NCI-H1436 (cell line): ENCODE measurements around the gene E2F6.

Experiments used
- DNase-seq: peaks from one replicate; lab custom pipeline; 2025; lab: John Stamatoyannopoulos, UW

E2F6 gene

GRCh38 chr2:11492720-11493119, 26.8 kb upstream of the E2F6 start:
- no peak for DNase-seq

- no peak for DNase-seq
Measured at GRCh38 chr2:11492244-11492643, 26.3 kb upstream of the E2F6 start.

- no peak for DNase-seq
Measured at GRCh38 chr2:11491348-11491933, 25.5 kb upstream of the E2F6 start.

GRCh38 chr2:11490194-11490593, 24.2 kb upstream of the E2F6 start:
- no peak for DNase-seq

- DNase-seq = no peak
Measured at GRCh38 chr2:11488809-11489208, 22.8 kb upstream of the E2F6 start.

GRCh38 chr2:11483806-11484617, 18.1 kb upstream of the E2F6 start:
- DNase-seq = no peak

GRCh38 chr2:11482473-11483035, 16.6 kb upstream of the E2F6 start:
- no peak for DNase-seq

- no peak for DNase-seq
Measured at GRCh38 chr2:11481789-11482472, 16.0 kb upstream of the E2F6 start.

- no peak for DNase-seq
Measured at GRCh38 chr2:11481426-11481788, 15.4 kb upstream of the E2F6 start.

- no peak for DNase-seq
Measured at GRCh38 chr2:11480859-11481258, 14.9 kb upstream of the E2F6 start.

- DNase-seq = no peak
Measured at GRCh38 chr2:11480406-11480805, 14.4 kb upstream of the E2F6 start.

- no peak for DNase-seq
Measured at GRCh38 chr2:11478899-11479605, 13.1 kb upstream of the E2F6 start.

GRCh38 chr2:11477994-11478393, 12.0 kb upstream of the E2F6 start:
- peak; percentile 91 for DNase-seq

- DNase-seq = no peak
Measured at GRCh38 chr2:11473659-11474433, 7.9 kb upstream of the E2F6 start.

GRCh38 chr2:11467749-11468148, 1.8 kb upstream of the E2F6 start:
- no peak for DNase-seq

- no peak for DNase-seq
Measured at GRCh38 chr2:11467129-11467649, 1.2 kb upstream of the E2F6 start.

GRCh38 chr2:11466307-11467128, 557 bp upstream of the E2F6 start:
- DNase-seq = no peak

GRCh38 chr2:11465110-11465484, 864 bp downstream of the E2F6 start:
- DNase-seq = no peak

- no peak for DNase-seq
Measured at GRCh38 chr2:11459816-11460215, 6.1 kb downstream of the E2F6 start.

GRCh38 chr2:11458753-11459152, 7.2 kb downstream of the E2F6 start:
- no peak for DNase-seq
